Measurements from ENCODE around the gene GNG7. TPM values are rescaled to one million over a fixed set of nuclear protein-coding genes. Genes with fewer than 3 reads are reported as not detected.

Gene GNG7
- total and polyA plus RNA-seq, 2 donors (not counting 3 experiments of a cell fraction or from before 2014, with no cell fraction given): 0.29 to 0.84 TPM

GRCh38 chr19:2488405-2488941 is 214.0 kb downstream of the GNG7 start:
- H3K9ac ChIP-seq (replicated peaks; ENCODE audit: extremely low read depth, insufficient read depth, low read length): peak overlapping the region; percentile 74
- POLR2A ChIA-PET: interaction anchor here (2.3 kb wide), 1 partner anchor 12 kb away, joined by 11 read pairs; the partner anchor contains the start of gene GADD45B
- H3K4me2 ChIP-seq (ENCODE audit: insufficient read depth, low read length): peak overlapping the region; percentile 47
- H4K20me1 ChIP-seq (replicated peaks; ENCODE audit: control insufficient read depth, extremely low read depth, insufficient read depth, low read length): no peaks in the 10 kb centered on the region
- dilution Hi-C loops (cut with MboI; ENCODE audit: extremely low pct_ligation_motif_present, low sequenced_read_pairs) (no loop called here), intact Hi-C loops (cut with micrococcal nuclease) (no loop called here)
- H3K4me3 ChIP-seq (replicated peaks in 1 of 3; ENCODE audit: insufficient read depth in 1 of 3, low read depth in 1 of 3, low read length in 3 of 3): peak overlapping the region in 2 of 3 experiments; percentile 15 to 25
- H3K27ac ChIP-seq (ENCODE audit: insufficient read depth, low read depth, low read length): peak overlapping the region; percentile 19
- no TSS peak for BruUV-seq (replicated peaks)
- H3K4me1 ChIP-seq (ENCODE audit: control insufficient read depth, extremely low read depth, insufficient read depth, low read length): peaks cover 18% of the 10 kb centered on the region
- no peak for DNase-seq (ENCODE audit: low read depth, low spot score)
- no peaks in the 10 kb centered on the region for H3K9me3 ChIP-seq (replicated peaks; ENCODE audit: control insufficient read depth, insufficient read depth, low read length)
- TF ChIP-seq POLR2A (IDR thresholded peaks at IDR 0.05; ENCODE audit: low read depth, low read length) (no peak), EZH2 (IDR thresholded peaks at IDR 0.05; ENCODE audit: borderline replicate concordance, low read depth, low read length, severe bottlenecking) (no peak), POLR2AphosphoS5 (IDR thresholded peaks at IDR 0.05; ENCODE audit: insufficient read depth, low read depth, low read length) (no peak), FOS (IDR thresholded peaks at IDR 0.05; ENCODE audit: borderline replicate concordance, insufficient read depth, low read length) (no peak), MYC (IDR thresholded peaks at IDR 0.05; ENCODE audit: low read depth, low read length) (no peak), JUN (IDR thresholded peaks at IDR 0.05; ENCODE audit: borderline replicate concordance, insufficient read depth, insufficient read length, low read depth) (no peak), MAX (IDR thresholded peaks at IDR 0.05; ENCODE audit: insufficient read depth, insufficient read length) (no peak), CTCF (IDR thresholded peaks at IDR 0.05; ENCODE audit: extremely low read depth in 1 of 2, insufficient read depth in 1 of 2, low read depth in 1 of 2, low read length in 2 of 2) (no peak), GATA2 (IDR thresholded peaks at IDR 0.05; ENCODE audit: insufficient read depth, insufficient read length, low read depth, low read length) (no peak)
- H3K36me3 ChIP-seq (ENCODE audit: control insufficient read depth in 2 of 2, extremely low read depth in 1 of 2, insufficient read depth in 2 of 2, low read length in 2 of 2): no peaks in the 10 kb centered on the region
- no peaks in the 10 kb centered on the region for H3K79me2 ChIP-seq (ENCODE audit: control insufficient read depth, insufficient read depth, low read length)
- FAIRE-seq: no peak
- CTCF ChIA-PET: no interaction called here
- peak overlapping the region; percentile 69 for H2AFZ ChIP-seq (ENCODE audit: low read depth, low read length)
- no peaks in the 10 kb centered on the region for H3K9me1 ChIP-seq (replicated peaks; ENCODE audit: control insufficient read depth, extremely low read depth, insufficient read depth, low read length)
- H3K27me3 ChIP-seq (ENCODE audit: control insufficient read depth in 2 of 2, insufficient read depth in 2 of 2, low read length in 2 of 2): no peaks in the 10 kb centered on the region

Measured in endothelial cell of umbilical vein (primary cell).